ENCODE measurements around the gene HECTD4.
"Not testable (repeated sequence)": the region's sequence is repeated elsewhere in the genome, so short reads cannot be mapped to it uniquely, and the experiment has no call there.

HECTD4 gene

DNA sequence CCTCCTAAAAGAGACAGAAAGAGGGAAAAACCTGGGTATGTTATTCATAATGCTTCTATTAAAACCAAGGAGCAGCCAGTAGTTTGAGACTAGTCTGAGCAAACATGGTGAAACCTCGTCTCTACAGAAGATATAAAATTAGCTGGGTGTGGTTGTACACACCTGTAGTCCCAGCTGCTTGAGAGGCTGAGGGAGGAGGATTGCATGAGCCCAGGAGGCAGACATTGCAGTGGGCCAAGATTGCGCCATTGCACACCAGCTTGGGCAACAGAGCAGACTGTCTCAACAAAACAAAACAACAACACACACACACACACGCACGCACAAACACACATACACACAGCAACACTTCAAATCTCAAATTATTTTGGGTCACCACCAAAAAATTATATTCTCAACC lies 27.8 kb downstream of the HECTD4 start:
- DNase-seq (ENCODE audit: low read depth), result no peak

GRCh38 chr12:112353393-112353792 lies 28.8 kb downstream of the HECTD4 start:
- DNase-seq (ENCODE audit: low read depth), result no peak

GRCh38 chr12:112352921-112353320 lies 29.3 kb downstream of the HECTD4 start:
- DNase-seq (ENCODE audit: low read depth), result no peak

DNA sequence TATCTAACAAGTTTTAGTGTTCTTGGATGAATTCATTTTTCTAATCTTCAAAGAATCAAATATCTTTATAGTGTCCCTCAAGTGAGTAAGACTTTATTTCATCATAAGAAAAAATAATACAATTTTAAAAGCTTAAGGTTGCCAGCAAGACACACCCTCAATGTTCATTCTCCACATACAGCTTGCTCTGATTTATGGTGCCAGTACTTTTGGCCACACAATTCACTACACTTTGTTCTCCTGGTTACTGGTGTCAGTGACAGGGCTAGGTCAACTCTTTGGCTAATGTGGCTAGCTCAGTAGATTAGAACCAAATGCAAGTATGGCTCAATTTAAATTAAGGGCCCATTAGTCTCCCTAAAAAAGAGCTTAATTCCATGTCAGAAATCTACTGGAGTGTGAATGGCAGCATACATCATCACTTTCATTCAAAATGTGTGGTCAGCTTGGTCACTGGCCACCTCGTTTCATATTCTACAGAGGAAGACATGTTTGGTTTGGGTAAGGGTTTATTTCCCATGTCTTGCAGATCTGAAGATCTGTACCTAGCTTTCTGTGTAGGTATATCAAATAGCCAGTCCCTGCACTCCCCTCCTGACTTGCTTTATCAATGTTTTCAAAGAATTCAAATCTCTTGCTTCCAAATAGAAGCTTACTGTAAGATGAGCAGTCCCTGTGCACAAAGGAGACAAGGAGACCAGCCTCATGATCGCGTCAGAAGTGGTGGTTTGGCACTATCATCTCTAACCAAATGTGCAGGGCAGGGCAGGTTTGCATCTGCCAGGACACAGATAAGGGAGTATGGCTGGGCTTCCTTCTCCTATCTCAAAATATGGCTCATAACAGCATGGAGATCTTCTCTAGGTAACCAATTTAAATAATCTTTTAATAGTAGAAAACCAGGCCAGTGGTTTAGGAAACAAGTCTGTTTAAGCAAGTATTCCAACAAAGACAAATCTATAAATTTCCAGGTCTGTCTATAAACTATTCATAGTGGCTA lies 31.3 kb downstream of the HECTD4 start:
- DNase-seq (ENCODE audit: low read depth), result no peak

- no peak for DNase-seq (ENCODE audit: low read depth)
Measured at GRCh38 chr12:112349431-112349830, 32.8 kb downstream of the HECTD4 start.

- DNase-seq (ENCODE audit: low read depth), result not testable (repeated sequence)
Measured at GRCh38 chr12:112348926-112349325, 33.3 kb downstream of the HECTD4 start.

- no peak for DNase-seq (ENCODE audit: low read depth)
Measured at GRCh38 chr12:112347581-112347982, 34.6 kb downstream of the HECTD4 start.

- DNase-seq (ENCODE audit: low read depth), result no peak
Measured at GRCh38 chr12:112346194-112346593, 36.0 kb downstream of the HECTD4 start.

GRCh38 chr12:112344220-112344619 lies 38.0 kb downstream of the HECTD4 start:
- DNase-seq (ENCODE audit: low read depth), result no peak

DNA sequence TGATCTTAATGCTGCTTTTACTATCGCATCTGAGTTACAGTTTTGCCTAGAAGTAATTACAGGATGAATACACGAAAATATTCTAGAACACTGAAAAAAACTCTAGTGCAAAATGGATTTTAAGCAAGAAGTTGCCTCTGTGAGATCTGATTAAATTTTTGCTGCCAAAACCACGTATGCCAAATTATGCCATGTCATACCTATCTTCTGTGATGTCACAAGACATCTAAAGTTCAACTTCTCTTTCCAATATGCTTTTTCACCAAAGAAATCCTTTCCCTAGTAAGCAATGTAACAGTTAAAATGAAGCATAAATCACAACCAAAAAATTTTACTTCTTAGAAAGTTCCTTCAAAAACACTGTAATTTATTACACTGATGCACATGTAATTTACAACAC lies 39.6 kb downstream of the HECTD4 start:
- no peak for DNase-seq (ENCODE audit: low read depth)

GRCh38 chr12:112341046-112341825 lies 41.0 kb downstream of the HECTD4 start:
- no peak for DNase-seq (ENCODE audit: low read depth)

- no peak for DNase-seq (ENCODE audit: low read depth)
Measured at GRCh38 chr12:112340230-112340629, 42.0 kb downstream of the HECTD4 start.

- not testable (repeated sequence) for DNase-seq (ENCODE audit: low read depth)
Measured at GRCh38 chr12:112334999-112335398, 47.2 kb downstream of the HECTD4 start.

- no peak for DNase-seq (ENCODE audit: low read depth)
Measured at GRCh38 chr12:112333019-112333418, 49.2 kb downstream of the HECTD4 start.

- no peak for DNase-seq (ENCODE audit: low read depth)
Measured at GRCh38 chr12:112331886-112332285, 50.3 kb downstream of the HECTD4 start.

DNA sequence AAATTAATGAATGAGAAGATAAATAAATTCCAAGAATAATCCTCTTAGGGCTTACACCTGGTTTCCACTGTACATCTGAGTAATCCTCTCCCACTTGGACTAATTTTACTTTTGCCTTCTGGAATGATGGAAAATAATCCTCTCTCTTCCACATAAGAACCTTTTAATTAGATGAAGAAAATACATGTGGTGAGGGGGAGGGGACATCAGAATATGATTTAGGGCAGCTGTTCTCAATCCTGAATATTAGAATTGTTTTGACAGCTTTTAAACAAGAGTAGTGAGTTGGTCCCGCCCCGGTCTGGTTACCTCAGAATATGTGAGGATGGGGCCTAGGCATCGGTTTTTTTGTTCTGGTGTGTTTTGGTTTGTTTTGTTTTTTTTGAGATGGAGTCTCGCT lies 51.5 kb downstream of the HECTD4 start:
- no peak for DNase-seq (ENCODE audit: low read depth)

DNA sequence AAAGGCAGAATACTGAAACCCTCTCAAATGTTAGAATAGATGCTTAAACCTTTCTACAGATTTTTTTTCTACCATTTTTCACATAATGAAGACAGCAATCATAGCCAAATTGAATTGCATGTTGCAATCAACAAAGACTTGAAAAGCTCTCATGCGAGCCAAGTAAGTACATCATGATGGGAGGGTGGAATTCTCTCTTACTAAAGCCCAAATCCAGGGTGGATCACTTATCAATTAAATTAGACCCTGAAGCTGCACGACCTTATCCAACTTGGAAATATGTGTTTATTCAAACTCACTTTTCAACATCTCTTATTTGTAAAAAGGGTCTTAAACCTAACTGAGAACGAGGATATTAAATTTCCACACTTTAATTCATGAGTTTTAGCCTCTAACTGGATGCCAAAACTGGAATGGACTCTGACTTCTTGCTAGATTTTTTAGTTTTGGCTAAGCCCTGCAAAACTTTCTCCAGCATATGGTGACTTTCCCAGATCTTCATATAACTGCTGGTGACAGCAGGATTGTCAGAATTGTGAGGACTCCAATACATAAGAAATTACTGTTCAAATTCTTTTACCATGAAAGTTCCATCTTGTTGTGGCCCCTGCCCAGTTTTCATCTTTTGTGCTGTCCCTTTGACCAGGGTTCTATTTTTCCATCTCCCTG lies 53.6 kb downstream of the HECTD4 start:
- no peak for DNase-seq (ENCODE audit: low read depth)

- no peak for DNase-seq (ENCODE audit: low read depth)
Measured at GRCh38 chr12:112327209-112327938, 54.9 kb downstream of the HECTD4 start.

GRCh38 chr12:112325622-112326207 lies 56.5 kb downstream of the HECTD4 start:
- no peak for DNase-seq (ENCODE audit: low read depth)

DNA sequence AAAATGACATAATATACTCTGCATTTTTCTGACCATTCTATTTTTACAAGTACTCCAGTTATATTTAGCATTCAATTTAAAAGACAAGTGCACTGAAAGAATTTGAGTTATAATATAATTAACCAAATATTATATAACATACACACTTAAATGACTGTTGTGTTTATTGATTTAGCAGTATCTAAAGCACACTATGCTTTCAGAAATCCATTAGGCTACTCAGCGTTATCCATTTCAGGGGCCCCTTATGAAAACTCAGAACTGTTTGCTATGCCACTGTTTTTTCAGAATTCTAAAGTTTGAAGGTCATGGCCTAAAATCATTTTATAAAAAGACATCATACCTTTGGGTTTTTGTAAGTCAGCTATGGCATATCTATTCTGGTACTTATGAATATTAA lies 57.1 kb downstream of the HECTD4 start:
- DNase-seq (ENCODE audit: low read depth), result no peak

GRCh38 chr12:112322882-112323547 lies 59.2 kb downstream of the HECTD4 start:
- no peak for DNase-seq (ENCODE audit: low read depth)

Data from stimulated activated CD8-positive, alpha-beta memory T cell treated with anti-CD3 and anti-CD28 coated beads, Interleukin-7, amount 100 ng/mL, for 24 hours (primary cell).